ENCODE measurements around the gene YJEFN3.

Gene YJEFN3

GRCh38 chr19:19486343-19487076, 42.2 kb upstream of the YJEFN3 start (continued):
- TF ChIP-seq ZNF692 (tag by site-specific recombination; IDR thresholded peaks at IDR 0.05): no peak
- no peak for TF ChIP-seq ZNF391 (tag by site-specific recombination; IDR thresholded peaks at IDR 0.05; ENCODE audit: borderline replicate concordance, low read depth)
- TF ChIP-seq ZNF121 (tag by site-specific recombination; IDR thresholded peaks at IDR 0.05): no peak
- no peak for TF ChIP-seq ZBTB21 (tag by site-specific recombination; IDR thresholded peaks at IDR 0.05)
- no peak for TF ChIP-seq ZNF529 (tag by site-specific recombination; IDR thresholded peaks at IDR 0.05; ENCODE audit: insufficient replicate concordance)

GRCh38 chr19:19487077-19487949, 41.4 kb upstream of the YJEFN3 start:
- ChIA-PET CTCF (interaction anchor here (0.5 to 3.6 kb wide), 5 partner anchors 11 to 196 kb away, joined by 3 to 16 read pairs (median 5); no protein-coding TSS in a partner anchor), POLR2A (interaction anchor here (0.6 to 1.6 kb wide), 2 partner anchors 17 to 102 kb away, joined by 4 to 6 read pairs; no protein-coding TSS in a partner anchor)
- H3K4me1 ChIP-seq (ENCODE audit: control insufficient read depth, insufficient read depth, low read length): peaks cover 11% of the 10 kb centered on the region
- TF ChIP-seq KLF9 (tag by site-specific recombination; IDR thresholded peaks at IDR 0.05; ENCODE audit: low read depth) (peak; percentile 34; the same call in 1 of the 2 replicates), ZIC2 (tag by site-specific recombination; IDR thresholded peaks at IDR 0.05) (0 out of 2 replicates have a peak, but pooled peaks have one; percentile 6), ZFP41 (tag by site-specific recombination; IDR thresholded peaks at IDR 0.05; ENCODE audit: borderline replicate concordance) (no peak), ZNF76 (tag by site-specific recombination; IDR thresholded peaks at IDR 0.05; ENCODE audit: borderline replicate concordance, low read depth) (no peak), ZNF10 (tag by site-specific recombination; IDR thresholded peaks at IDR 0.05) (no peak), ZNF266 (tag by site-specific recombination; IDR thresholded peaks at IDR 0.05; ENCODE audit: low read depth) (no peak), ZNF626 (tag by site-specific recombination; IDR thresholded peaks at IDR 0.05) (no peak), ZNF510 (tag by site-specific recombination; IDR thresholded peaks at IDR 0.05; ENCODE audit: insufficient replicate concordance) (no peak), KLF8 (tag by site-specific recombination; IDR thresholded peaks at IDR 0.05) (no peak), ZNF146 (tag by site-specific recombination; IDR thresholded peaks at IDR 0.05) (no peak)
- no peaks in the 10 kb centered on the region for H3K9me3 ChIP-seq (ENCODE audit: control insufficient read depth, insufficient read depth, low read depth, low read length)
- peaks cover 0 to 30% of the 10 kb centered on the region in 2 experiments; a peak in 1 of 3 replicates for H3K36me3 ChIP-seq (ENCODE audit: control insufficient read depth in 2 of 2, insufficient read depth in 1 of 2, low read length in 2 of 2)
- no peak overlapping the region for H3K4me3 ChIP-seq (ENCODE audit: low read depth, low read length)
- no peak overlapping the region for H3K27ac ChIP-seq (ENCODE audit: extremely low read depth, low read depth, low read length)

- H3K9me3 ChIP-seq (ENCODE audit: control insufficient read depth, insufficient read depth, low read depth, low read length): no peaks in the 10 kb centered on the region
- CTCF ChIA-PET: interaction anchor here (0.7 to 2.0 kb wide), 8 partner anchors 13 to 166 kb away, joined by 3 to 9 read pairs (median 4); no protein-coding TSS in a partner anchor
- POLR2A ChIA-PET: interaction anchor here (0.9 to 1.6 kb wide), 2 partner anchors 83 to 103 kb away, joined by 3 to 4 read pairs; partner anchors contain the start of gene GATAD2A
- peaks cover 0 to 31% of the 10 kb centered on the region in 2 experiments; a peak in 1 of 3 replicates for H3K36me3 ChIP-seq (ENCODE audit: control insufficient read depth in 2 of 2, insufficient read depth in 1 of 2, low read length in 2 of 2)
- no peak overlapping the region for H3K4me3 ChIP-seq (ENCODE audit: low read depth, low read length)
- H3K27ac ChIP-seq (ENCODE audit: extremely low read depth, low read depth, low read length): peak overlapping the region; percentile 13; the same call in 1 of the 2 replicates
- peaks cover 11% of the 10 kb centered on the region for H3K4me1 ChIP-seq (ENCODE audit: control insufficient read depth, insufficient read depth, low read length)
- peak; percentile 78 for TF ChIP-seq ZNF24 (tag by site-specific recombination; IDR thresholded peaks at IDR 0.05)
- TF ChIP-seq ZNF132 (tag by site-specific recombination; IDR thresholded peaks at IDR 0.05; ENCODE audit: borderline replicate concordance): no peak
- no peak for TF ChIP-seq ZNF280C (tag by site-specific recombination; IDR thresholded peaks at IDR 0.05)
- TF ChIP-seq ZNF174 (tag by site-specific recombination; IDR thresholded peaks at IDR 0.05): no peak
- TF ChIP-seq ZNF600 (tag by site-specific recombination; IDR thresholded peaks at IDR 0.05): peak; percentile 39
- TF ChIP-seq IKZF3 (tag by site-specific recombination; IDR thresholded peaks at IDR 0.05): peak; percentile 40; the same call in 1 of the 2 replicates
- TF ChIP-seq SCRT2 (tag by site-specific recombination; IDR thresholded peaks at IDR 0.05): 0 out of 2 replicates have a peak, but pooled peaks have one; percentile 20
Measured at GRCh38 chr19:19487950-19488874, 40.5 kb upstream of the YJEFN3 start.
